AG04450 (cell line): ENCODE measurements around the gene NEGR1. TPM values are rescaled to one million over a fixed set of nuclear protein-coding genes. Genes with fewer than 3 reads are reported as not detected.

Source experiments
- CTCF ChIA-PET: fragments of 300-600, 350-600 bp; formaldehyde crosslinking; extraction: SDS; loops from one replicate; lab custom pipeline; 2022; ENCODE audit warnings: antibody characterized with exemption, inconsistent platforms; lab: Charles Lee
- POLR2A ChIA-PET: fragments of 350-600 bp; formaldehyde crosslinking; extraction: SDS; loops from one replicate; lab custom pipeline; 2021; ENCODE audit warnings: antibody characterized with exemption, inconsistent platforms; lab: Yijun Ruan, JAX
- DNase-seq: peaks from one replicate; pipeline ENCODE4 v3.0.0-alpha.2; 2011; ENCODE audit warnings: low read depth, low spot score
- H3K27ac ChIP-seq: one replicate; pipeline ENCODE4 v1.5.1; 2012; ENCODE audit warnings: low read depth, low read length, control low read depth
- H3K27me3 ChIP-seq: one replicate; pipeline ENCODE4 v1.6.0; 2012; ENCODE audit warnings: low read length; ENCODE audit not compliant: control insufficient read depth, insufficient read depth
- H3K4me3 ChIP-seq: 2 replicates; pipeline ENCODE4 v1.5.1; 2011; ENCODE audit warnings: mild to moderate bottlenecking, low read depth, low read length, control low read depth
- H3K9me3 ChIP-seq: 2 replicates; pipeline ENCODE4 v1.5.1; 2012; ENCODE audit warnings: low read length; ENCODE audit not compliant: control insufficient read depth, insufficient read depth
- CTCF ChIP-seq: IDR thresholded peaks from 2 replicates; pipeline ENCODE4 v1.5.1; 2011; ENCODE audit warnings: low read depth, low read length, control low read depth, inconsistent platforms
- polyA plus RNA-seq: library from polyadenylated mRNA; depleted of rRNA; stranded (reverse); fragments of >200 nt; gene quantifications from 2 replicates; pipeline ENCODE4 v1.2.3, GENCODE V29; 2011

The NEGR1 gene
- polyA plus RNA-seq, 1 experiment, result 11.3 TPM

GRCh38 chr1:71921204-71921603 lies 361.1 kb downstream of the NEGR1 start:
- ChIA-PET POLR2A (no interaction called here), CTCF (interaction anchor here (1.5 kb wide), 1 partner anchor 9 kb away, joined by 3 read pairs; no protein-coding TSS in a partner anchor)
- no peak for DNase-seq
- H3K27me3 ChIP-seq, result no peaks in the 10 kb centered on the region
- no peak overlapping the region for H3K27ac ChIP-seq
- no peak overlapping the region for H3K4me3 ChIP-seq
- H3K9me3 ChIP-seq, result no peaks in the 10 kb centered on the region
- TF ChIP-seq CTCF, result no peak

- no peaks in the 10 kb centered on the region for H3K27me3 ChIP-seq
- DNase-seq, result no peak
- ChIA-PET POLR2A (no interaction called here), CTCF (interaction anchor here (1.5 kb wide), 1 partner anchor 10 kb away, joined by 3 read pairs; no protein-coding TSS in a partner anchor)
- no peak overlapping the region for H3K27ac ChIP-seq
- TF ChIP-seq CTCF, result no peak
- no peaks in the 10 kb centered on the region for H3K9me3 ChIP-seq
- H3K4me3 ChIP-seq, result no peak overlapping the region
Measured at GRCh38 chr1:71920556-71920955, 361.8 kb downstream of the NEGR1 start.

DNA sequence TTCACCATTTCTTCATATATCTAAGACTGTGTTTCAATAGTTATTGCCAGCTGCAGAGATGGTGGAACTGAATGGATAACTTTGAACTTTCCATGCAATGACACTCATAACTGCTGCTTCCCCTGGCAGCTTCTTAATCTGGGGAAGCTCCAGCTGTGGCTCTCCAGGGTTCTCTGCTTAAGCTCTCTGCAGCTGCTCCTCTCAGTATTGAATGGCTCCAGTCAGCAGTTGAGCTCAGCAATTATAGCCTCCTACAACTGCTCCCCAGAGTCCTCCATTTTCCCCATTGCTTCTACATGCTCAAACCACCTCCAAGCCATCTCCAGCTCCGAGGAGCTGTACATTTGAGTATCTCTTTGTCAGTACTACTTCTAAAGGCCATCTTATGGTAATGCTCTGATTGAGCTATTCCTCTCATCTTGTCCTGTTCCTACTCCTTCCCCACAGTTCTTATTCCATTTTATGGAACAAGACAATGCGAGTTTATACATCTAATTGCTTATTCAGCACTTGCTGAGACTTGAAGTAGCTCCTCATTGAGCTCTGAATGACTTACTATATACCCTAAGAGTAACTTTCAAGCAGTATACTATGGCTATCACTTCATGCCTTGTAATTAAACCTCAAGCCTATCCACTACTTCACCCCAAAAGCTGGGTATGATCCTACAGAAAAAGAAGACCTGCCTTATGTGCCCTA lies 362.4 kb downstream of the NEGR1 start:
- Histone ChIP-seq H3K27me3 (no peaks in the 10 kb centered on the region), H3K9me3 (no peaks in the 10 kb centered on the region), H3K27ac (no peak overlapping the region), H3K4me3 (no peak overlapping the region)
- POLR2A ChIA-PET, result no interaction called here
- no peak for TF ChIP-seq CTCF
- CTCF ChIA-PET, result interaction anchor here (0.6 to 1.5 kb wide), 3 partner anchors 10 to 1491 kb away, joined by 3 read pairs; no protein-coding TSS in a partner anchor
- no peak for DNase-seq

GRCh38 chr1:71918630-71919029 lies 363.7 kb downstream of the NEGR1 start:
- CTCF ChIA-PET, result no interaction called here
- POLR2A ChIA-PET, result no interaction called here
- Histone ChIP-seq H3K27me3 (no peaks in the 10 kb centered on the region), H3K9me3 (no peaks in the 10 kb centered on the region), H3K27ac (no peak overlapping the region), H3K4me3 (no peak overlapping the region)
- DNase-seq, result no peak
- no peak for TF ChIP-seq CTCF

DNA sequence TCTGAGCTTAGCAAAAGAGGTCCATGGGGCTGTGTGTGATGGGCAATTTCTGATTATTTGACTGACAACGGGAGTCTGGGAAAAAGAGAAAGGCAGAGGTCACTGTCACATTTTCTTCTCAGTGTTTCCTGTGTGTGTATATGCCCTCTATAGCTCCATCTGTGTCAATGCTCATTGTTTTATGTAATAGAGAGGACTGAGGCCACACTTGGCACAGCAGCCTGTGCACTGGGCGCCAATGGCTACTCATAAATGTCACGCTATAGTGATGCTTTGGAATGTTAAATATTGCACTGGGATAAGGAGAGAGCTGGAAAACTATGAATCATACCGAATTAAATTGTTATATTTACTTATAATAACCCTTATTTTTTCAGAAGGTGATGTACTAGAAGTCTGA lies 365.4 kb downstream of the NEGR1 start:
- TF ChIP-seq CTCF, result no peak
- no peak overlapping the region for H3K4me3 ChIP-seq
- DNase-seq, result no peak
- CTCF ChIA-PET, result no interaction called here
- POLR2A ChIA-PET, result no interaction called here
- H3K27ac ChIP-seq, result no peak overlapping the region
- H3K9me3 ChIP-seq, result no peaks in the 10 kb centered on the region
- H3K27me3 ChIP-seq, result no peaks in the 10 kb centered on the region
